Neutrophil (primary cell): ENCODE measurements around the gene ADCY1.

ENCODE experiments used
- H3K27ac ChIP-seq: fragments of 200-600 bp; sonication (generic); 2 replicates; pipeline ENCODE4 v1.5.1; 2016; ENCODE audit warnings: mild to moderate bottlenecking, moderate library complexity
- H3K27me3 ChIP-seq: fragments of 200-600 bp; sonication (generic); 2 replicates; pipeline ENCODE4 v1.6.0; 2016; ENCODE audit warnings: mild to moderate bottlenecking
- H3K36me3 ChIP-seq: fragments of 200-600 bp; sonication (generic); 2 replicates; pipeline ENCODE4 v1.5.1; 2017
- H3K4me1 ChIP-seq, 2 experiments: fragments of 200-600 bp in 1 of 2; sonication (generic) in 1 of 2; 1 replicate in 1 of 2; 2 replicates in 1 of 2; pipeline versions ENCODE4 v1.5.1 to v1.6.1; 2013 to 2016; ENCODE audit warnings: low read depth in 1 of 2, low read length in 1 of 2, mild to moderate bottlenecking in 1 of 2, moderate library complexity in 1 of 2; ENCODE audit not compliant: control insufficient read depth in 1 of 2, insufficient read depth in 1 of 2
- H3K4me3 ChIP-seq, 2 experiments: fragments of 200-600 bp in 1 of 2; sonication (generic) in 1 of 2; 1 replicate in 1 of 2; 2 replicates in 1 of 2; pipeline ENCODE4 v1.5.1; 2013 to 2016; ENCODE audit warnings: low read depth in 1 of 2, low read length in 1 of 2, mild to moderate bottlenecking in 1 of 2, moderate library complexity in 1 of 2
- H3K9me3 ChIP-seq: fragments of 200-600 bp; sonication (generic); 2 replicates; pipeline ENCODE4 v1.5.1; 2016
- CTCF ChIP-seq: fragments of 200-600 bp; sonication (generic); IDR thresholded peaks from 2 replicates; pipeline ENCODE4 v1.5.1; 2016; ENCODE audit warnings: antibody characterized with exemption

Gene ADCY1

GRCh38 chr7:45682836-45683555, 108.8 kb downstream of the ADCY1 start:
- H3K27me3 ChIP-seq, result no peaks in the 10 kb centered on the region
- H3K27ac ChIP-seq, result no peak overlapping the region
- H3K4me3 ChIP-seq, result no peak overlapping the region
- no peaks in the 10 kb centered on the region for H3K4me1 ChIP-seq
- TF ChIP-seq CTCF, result no peak
- no peaks in the 10 kb centered on the region for H3K9me3 ChIP-seq
- H3K36me3 ChIP-seq, result no peaks in the 10 kb centered on the region

GRCh38 chr7:45683556-45684148, 109.5 kb downstream of the ADCY1 start:
- H3K27me3 ChIP-seq, result no peaks in the 10 kb centered on the region
- TF ChIP-seq CTCF, result no peak
- no peaks in the 10 kb centered on the region for H3K4me1 ChIP-seq
- no peaks in the 10 kb centered on the region for H3K9me3 ChIP-seq
- H3K36me3 ChIP-seq, result no peaks in the 10 kb centered on the region
- H3K27ac ChIP-seq, result no peak overlapping the region
- no peak overlapping the region for H3K4me3 ChIP-seq

GRCh38 chr7:45684910-45685618, 110.9 kb downstream of the ADCY1 start:
- H3K4me3 ChIP-seq, result no peak overlapping the region
- no peaks in the 10 kb centered on the region for H3K4me1 ChIP-seq
- H3K27ac ChIP-seq, result no peak overlapping the region
- H3K27me3 ChIP-seq, result no peaks in the 10 kb centered on the region
- no peaks in the 10 kb centered on the region for H3K36me3 ChIP-seq
- H3K9me3 ChIP-seq, result no peaks in the 10 kb centered on the region
- TF ChIP-seq CTCF, result no peak

GRCh38 chr7:45685619-45686240, 111.6 kb downstream of the ADCY1 start:
- Histone ChIP-seq H3K36me3 (no peaks in the 10 kb centered on the region), H3K27me3 (no peaks in the 10 kb centered on the region), H3K4me1 (no peaks in the 10 kb centered on the region), H3K9me3 (no peaks in the 10 kb centered on the region), H3K27ac (no peak overlapping the region), H3K4me3 (no peak overlapping the region)
- TF ChIP-seq CTCF, result no peak

GRCh38 chr7:45686441-45687184, 112.4 kb downstream of the ADCY1 start:
- TF ChIP-seq CTCF, result no peak
- H3K9me3 ChIP-seq, result no peaks in the 10 kb centered on the region
- no peaks in the 10 kb centered on the region for H3K27me3 ChIP-seq
- no peak overlapping the region for H3K4me3 ChIP-seq
- H3K36me3 ChIP-seq, result no peaks in the 10 kb centered on the region
- H3K27ac ChIP-seq, result no peak overlapping the region
- no peaks in the 10 kb centered on the region for H3K4me1 ChIP-seq
